NCI-H146 treated with DMSO at 0.1 percent for 48 hours (cell line): Measurements from ENCODE around the gene CSMD2.
"Not testable (repeated sequence)": the region's sequence is repeated elsewhere in the genome, so short reads cannot be mapped to it uniquely, and the experiment has no call there.

Source experiments
- DNase-seq: peaks from one replicate; lab custom pipeline; 2025; ENCODE audit not compliant: unreplicated experiment; lab: John Stamatoyannopoulos, UW

The CSMD2 gene

DNA sequence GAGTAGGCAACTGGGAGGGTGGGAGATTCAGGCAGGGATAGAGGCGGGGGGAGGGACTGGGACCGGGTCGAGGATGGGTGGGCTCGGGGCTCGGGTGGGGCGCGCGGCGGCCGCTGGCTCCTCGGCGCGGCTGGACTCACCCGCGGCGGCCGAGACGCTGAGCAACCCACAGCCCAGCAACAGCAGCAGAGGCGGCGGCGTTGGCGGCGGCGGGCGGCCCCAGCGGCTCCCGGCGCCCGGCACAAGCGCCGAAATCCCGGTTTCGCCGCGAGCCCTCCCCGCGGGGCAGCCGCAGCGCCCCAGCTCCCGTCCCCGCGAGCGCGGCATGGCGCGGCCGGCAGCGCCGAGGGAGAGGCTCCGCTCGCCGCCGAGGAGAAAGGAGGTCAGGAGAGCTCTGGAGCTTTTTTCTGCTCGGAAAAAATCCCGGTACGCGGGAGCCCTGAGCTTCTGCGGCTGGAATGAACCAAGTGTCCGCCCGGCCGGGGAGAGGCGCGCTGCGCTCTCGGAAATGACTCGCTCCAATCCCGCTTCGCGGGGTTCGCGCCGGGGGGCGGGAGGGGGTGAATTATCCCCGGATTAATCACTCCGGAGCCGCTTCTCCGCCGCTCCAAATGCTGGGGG, at the start of gene CSMD2:
Gene CSMD2, minus strand, starts transcription at position 460 of the 621 bp plus-strand sequence. Its CDS starts 133 bp downstream, at position 327.
- no peak for DNase-seq

DNA sequence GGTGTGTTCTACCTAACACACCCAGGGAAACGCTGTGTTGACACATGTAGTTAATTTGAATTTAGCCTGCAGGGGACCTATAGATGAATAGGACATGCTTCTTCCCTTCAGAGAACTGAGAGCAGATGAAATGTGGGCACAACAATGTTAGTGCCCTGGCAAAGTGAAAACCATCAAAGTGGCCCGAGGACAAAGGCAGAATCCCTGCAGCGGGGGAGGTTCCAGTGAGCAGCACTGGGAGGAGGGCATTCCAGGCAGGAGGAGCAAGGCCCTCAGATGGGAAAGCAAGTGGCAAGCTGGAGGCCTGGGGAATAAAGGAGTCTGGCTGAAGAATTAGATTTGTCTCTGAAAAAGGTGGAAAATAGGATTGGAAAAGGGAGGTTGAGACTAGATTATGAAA, 48.9 kb upstream of the CSMD2 start:
- no peak for DNase-seq

DNA sequence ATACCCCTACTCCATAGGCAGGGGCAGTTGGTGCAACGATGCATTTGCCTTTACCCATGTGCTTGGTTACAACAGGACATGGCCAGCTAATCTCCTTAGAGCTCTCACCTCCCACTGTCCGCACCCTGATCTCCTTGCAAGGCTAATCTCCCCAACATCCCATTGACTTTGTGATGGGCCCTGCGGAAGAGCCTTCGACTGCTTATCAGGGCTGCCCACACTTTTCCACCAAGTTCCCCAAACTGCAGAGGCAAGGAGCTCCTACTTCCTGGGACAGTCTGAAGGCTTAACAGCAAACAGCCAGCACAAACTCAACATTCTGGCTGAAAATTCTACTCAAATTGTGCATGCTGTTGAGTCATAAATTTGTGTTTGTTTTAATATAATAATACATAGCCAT, 47.6 kb upstream of the CSMD2 start:
- DNase-seq: no peak

DNA sequence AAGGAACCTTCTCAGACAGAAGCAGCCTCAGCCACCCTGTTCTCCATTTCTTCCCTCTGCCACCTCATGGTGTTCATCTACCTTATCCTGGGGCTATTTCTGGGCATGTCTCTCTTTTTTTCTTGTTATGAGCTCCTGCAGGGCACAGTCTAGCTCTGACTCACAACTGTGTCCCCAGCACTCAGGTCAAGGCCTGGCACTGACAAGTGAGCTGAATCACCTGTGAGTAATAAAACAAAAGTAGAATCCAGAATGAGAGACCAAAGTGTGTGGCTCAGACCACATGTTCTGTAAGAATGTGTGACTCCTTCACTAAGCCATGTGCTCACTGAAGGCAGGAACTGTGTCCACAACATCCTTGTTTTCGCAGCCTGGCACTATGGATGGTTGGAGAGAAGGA, 34.9 kb upstream of the CSMD2 start:
- no peak for DNase-seq

DNA sequence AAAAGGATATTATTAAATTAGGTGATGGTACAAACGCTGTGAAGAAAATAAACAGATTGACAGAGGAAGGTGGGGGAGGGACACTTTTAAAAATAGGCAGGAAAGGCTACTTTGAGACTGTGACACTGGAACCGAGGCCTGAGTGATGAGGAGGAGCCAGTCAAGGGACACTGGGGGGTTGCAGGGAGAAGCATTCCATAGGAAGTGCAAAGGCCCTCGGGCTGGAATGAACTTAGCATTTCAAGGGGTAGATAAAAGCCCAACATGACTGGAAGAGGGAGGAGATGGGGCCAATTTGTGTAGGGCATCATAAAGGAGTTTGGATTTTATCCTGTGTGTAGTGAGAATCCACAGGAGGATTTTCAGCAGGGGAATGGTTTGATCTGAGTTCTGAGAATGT, 27.6 kb upstream of the CSMD2 start:
- DNase-seq: no peak

DNA sequence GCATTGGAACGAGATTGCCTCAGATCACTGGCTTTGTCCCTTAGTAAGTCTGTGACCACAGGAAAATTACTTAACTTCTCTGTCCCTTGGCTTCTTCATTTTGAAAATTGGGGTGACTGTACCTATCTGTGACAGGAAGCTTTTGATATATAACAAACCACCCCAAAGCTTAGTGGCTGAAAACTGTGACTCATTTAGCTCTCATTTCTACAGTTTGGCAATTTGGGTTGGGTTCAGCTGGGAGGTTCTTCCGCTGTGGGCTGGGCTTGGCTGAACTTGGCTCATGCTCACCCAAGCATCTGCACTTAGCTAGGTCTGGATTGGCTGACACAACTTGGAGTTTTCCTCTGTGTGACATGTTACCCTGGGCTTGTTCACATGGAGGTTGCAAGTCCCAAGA, 25.7 kb upstream of the CSMD2 start:
- no peak for DNase-seq

DNA sequence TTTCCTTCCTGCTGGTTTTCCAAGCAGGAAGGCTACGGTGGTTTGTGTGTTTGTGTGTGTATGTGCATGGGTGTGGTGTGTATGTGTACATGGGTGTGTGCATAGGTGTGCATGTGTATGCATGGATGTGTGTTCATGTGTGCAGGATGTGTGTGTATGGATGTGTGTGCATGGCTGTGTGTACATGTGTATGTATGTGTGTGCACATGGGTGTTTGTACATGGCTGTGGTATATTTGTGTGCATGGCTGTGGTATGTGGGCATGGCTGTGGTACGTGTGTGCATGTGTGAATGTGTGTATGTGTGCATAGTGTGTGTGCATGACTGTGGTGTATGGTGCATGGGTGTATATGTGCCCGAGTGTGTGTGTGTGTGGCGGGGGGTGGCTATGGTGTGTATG, 24.0 kb upstream of the CSMD2 start:
- no peak for DNase-seq

DNA sequence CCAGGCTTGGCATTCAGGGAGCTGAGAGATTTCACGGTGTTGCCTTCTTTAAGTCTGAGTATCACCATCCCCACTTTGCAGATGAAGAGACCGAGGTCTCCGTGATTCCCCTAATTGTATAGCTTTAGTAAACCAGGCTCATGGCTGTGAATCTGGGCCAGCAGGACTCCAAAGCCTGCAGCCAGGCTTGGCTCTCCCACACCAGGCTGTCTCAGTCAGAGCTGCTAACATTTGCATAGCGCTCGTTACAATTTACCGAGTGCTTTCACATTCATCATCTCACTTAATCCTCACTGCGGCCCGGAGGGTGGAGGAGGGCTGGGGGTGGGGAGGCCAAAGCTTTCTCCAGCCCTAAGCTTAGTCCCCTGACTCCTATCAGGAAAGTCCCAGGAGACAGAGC, 23.4 kb upstream of the CSMD2 start:
- DNase-seq: no peak

DNA sequence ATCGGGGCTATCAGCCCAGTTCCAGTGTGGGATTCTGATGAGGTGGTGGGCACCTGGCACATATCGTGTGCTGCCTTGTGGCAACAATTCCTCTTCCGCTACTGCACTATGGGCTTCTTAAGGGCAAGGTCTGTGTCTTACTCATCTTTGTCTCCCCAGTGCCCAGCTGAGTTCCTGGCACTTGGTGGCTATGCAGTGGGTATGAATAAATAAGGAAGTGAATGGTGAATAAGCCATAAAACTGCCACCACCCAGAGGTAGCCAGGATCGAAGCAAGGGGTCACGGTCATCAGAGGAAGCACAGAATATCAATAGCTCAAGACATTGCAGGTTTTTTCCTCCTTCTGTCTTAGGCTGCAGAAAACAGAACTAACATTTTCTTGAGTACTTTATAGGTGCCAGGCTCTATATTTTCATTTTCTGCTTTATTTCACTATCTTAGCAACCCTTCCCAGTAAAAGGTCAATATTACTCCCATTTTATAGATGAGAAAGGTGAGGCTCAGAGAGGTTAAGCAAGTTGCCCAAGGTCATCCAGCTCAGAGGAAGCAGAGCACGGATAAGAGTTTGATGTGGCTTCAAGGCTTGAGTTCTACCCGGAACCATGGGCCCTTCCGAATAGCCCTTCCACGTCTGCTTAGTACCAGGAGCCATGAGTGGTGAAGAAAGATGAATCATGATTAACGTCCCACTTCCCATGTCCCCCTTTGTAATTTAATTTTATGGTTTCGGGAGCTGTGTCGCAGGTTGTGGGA, 21.9 kb upstream of the CSMD2 start:
- no peak for DNase-seq

DNA sequence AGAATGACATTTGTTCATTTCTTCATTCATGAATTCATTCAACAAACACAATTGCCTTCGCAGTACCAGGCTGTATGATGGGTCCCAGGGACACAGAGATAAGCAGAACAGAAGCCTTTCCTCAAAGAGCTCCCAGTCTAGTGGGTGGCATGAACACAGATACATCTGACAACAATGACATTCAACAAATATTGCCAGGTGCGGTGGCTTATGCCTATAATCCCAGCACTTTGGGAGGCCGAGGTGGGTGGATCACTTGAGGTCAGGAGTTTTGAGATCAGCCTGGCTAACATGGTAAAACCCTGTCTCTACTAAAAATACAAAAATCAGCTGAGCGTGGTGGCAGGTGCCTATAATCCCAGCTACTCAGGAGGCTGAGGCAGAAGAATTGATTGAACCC, 18.4 kb upstream of the CSMD2 start:
- not testable (repeated sequence) for DNase-seq

DNA sequence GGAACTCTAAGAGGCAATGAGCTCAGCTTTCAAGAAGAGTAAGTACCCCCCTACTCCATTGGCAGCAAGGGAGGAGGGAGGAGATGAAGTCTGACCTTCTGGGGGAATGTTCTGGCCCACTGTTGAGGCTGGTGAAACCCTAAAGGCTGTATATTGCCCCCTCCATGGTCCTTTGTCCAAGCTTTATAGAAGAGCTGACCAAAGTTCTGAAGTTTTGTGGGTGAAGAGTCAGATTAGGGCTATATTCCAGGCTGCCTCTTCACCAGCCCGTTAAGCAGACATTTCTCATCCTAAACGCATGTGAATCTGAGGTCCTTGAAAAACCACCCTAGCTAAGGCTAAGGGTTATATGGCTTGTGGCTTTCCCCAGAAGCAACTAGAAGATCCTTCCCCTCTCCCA, 13.0 kb upstream of the CSMD2 start:
- no peak for DNase-seq

DNA sequence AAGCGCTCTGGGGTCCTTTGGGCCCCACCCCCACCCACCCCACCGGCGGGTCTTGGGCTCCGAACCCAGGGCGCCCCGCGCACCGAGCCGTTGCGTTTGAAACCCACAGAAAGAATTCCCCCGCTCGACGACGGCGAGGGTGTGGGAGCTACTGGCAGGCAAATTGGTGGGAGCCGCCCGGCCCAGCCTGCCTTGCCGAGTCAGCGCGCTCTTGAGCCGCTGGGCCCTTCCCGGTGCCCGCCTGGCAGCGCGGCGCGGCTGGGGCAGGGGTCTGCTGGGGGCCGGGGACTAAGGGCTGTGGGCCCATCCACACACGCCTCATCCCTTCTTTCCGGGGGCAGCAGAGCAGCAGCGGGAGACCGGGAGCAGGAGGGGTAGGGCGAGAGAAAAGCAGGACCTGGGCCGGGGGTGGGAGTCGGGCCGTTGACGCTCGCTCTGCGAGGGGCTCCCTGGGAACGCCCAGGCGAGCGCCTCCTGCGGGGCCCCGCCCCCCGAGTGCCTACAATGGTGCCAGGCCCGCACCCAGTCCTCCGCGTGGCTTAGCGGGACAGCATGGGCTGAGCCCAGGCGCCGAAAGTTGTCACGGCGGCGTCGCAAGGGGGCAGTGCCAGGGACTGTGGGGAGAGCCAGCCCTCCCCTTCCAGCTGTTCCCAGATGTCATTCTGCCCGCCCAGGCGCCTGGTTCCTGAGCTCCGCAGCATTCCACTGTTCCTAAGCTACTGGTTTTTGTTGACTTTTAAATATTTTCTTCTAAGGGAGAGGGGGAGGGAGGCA, 12.0 kb upstream of the CSMD2 start, which contains the start of gene C1orf94:
Gene C1orf94, plus strand, starts transcription at position 78 of the 774 bp plus-strand sequence. CDS start 883 bp downstream, outside the sequence.
- no peak for DNase-seq

DNA sequence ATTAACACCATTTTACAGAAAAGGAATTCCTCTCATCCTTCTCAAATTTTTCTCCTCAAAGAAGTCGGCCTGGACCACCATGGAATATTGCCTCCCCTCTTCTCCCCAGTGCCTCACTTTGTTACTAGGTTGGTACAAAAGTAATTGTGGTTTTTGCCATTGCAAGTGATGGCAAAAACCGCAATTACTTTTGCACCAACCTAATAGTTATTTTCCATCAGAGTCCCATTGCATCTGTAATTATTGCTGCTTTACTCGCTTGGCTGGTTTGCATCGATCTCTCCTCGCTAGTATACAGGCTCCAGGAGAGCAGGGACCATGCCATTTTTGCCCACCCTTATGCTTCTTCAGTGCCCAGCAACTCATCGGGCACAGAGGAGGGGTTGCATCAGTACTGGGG, 10.7 kb upstream of the CSMD2 start:
- DNase-seq: no peak

DNA sequence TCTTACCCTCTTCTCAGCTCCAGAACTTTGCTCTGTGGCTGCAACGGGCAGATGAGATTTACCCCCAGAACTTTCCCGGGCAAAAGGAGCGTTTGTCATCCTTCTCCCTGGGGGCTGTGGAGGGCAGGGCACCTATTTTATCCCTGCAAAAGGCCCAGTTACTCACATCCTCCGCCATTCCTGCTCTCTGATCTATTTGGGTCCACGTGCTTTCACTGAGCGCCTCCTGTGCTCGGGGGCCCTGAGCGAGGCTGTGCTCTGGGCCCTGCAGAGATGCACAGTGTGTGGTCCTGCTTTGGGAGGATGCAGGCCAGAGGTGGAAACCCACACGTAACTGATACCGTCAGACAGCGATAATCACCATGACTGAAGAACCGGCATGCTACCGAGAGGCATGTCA, 2.4 kb upstream of the CSMD2 start:
- no peak for DNase-seq

DNA sequence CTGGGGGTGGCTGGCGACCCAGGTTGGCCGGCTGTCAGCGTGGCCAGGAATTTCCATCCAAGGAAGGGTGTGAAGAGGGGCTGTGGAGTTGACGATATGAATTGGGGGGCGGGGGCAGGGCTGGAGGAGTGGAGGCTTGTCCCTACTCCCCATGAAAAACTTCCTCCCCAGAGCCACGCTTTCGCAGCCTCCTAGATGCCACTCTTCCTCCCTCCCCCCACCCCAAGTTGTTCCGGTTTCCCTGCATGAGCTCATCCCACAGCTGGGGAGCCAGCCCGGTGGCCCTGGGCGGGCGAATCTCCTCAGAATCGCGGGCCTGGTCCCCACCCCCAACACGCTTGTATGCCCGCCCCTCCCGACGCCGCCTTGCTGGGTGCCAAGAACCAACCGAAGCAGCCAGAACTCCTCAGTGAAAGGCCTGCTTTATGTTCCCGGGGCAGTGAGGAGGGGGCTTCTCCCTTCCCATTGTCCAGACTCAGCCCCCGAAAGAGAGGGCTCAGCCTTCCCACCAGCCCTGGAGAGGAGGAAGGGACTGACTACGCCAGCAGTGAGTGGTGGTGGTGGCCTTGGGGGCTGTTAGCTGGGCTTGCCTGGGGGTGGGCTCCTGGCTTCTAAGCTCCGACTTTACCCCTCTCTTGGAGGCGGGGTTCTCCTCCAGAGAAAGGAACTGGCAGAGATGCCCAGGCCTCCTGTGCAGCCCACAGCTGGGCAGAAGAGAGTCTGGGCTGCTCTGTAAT, 1.8 kb upstream of the CSMD2 start:
- DNase-seq: no peak

DNA sequence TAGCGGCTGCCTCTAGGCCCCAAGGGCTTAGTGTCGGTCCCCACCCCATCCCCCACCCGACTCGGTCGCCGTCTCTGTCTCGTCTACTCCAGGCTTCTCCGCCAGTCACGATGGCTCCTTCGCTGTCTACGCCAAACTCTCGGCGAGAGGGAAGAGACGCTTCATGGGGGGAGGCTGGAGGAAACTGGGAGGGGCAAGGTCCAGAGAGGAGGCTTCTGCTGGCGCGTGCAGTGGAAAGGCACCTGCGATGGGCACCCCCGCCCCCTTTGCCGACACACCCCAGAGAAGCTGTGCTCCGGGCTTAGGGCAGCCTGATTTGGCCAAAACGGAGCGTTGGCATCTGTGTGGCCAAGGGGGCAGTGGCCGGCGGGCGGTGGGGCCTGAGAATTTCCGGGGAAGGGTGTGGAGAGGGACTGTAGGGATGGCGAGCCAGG, 1.2 kb upstream of the CSMD2 start:
- DNase-seq: no peak

DNA sequence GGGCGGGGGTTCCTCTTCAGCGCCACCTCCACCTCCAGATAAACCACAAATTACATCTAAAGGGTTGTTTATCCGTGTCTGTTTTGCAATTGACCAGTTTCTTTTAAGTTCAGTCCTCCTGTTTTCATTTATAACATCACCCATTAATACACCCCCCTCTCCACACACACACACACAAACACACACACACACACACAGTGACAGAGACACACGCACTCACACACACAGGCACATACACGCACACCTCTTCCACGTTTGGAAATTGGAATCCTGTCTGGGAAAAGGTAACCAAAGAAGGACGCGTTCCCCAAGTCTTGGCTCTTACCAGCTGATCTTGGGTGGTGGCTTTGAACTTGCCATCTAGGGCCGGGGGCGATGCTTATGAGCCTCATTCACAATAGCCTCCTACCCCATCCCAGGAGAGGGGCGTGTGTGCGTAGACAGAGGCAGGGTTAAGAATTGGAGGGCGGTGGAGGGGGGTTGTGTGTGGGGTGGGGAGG, 442 bp upstream of the CSMD2 start:
- no peak for DNase-seq

DNA sequence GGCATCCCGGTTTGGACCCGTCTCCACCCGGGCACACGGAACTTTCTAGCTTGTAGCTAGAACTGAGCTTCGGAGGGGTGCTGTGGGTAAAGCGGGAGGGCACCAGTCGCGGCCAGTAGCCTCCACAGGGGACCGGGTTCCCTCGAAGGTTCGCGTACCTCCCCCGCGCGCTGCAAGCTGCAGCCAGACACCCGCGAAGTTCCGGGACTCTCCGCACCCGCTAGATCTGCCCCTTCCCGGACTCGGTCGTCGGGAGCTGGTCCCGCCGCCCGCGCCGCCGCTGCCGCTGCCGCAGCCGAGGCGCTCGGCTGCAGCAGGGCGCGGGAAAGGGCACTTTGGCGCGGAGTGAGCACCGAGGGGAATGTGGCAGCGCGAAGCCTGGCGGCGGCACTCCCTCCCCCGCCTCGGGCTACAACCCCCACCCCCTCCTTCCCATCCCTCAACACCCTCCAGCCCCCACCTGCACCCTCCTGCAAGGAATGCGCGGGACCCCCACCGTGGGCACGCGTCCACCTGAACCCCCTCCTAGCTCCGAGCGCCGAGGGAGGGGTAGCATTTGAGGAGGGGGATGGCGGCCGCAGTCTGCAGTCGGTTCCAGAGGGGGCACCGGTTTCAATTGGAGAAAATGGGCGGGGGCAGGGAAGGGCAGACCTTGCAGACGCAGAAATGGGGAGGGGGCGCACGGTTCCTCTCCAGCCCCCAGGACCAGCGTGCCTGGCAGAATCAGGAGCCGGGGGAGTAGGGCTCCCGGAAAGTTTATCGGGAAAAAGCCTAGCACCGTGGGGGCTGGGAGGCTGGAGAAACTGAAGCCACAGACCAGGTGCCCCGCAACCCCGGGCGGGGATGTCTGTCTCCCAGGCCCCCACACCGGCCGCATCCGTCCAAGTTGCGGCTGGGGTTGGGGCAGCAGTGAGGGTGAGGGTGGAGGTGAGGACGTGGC, 968 bp downstream of the CSMD2 start:
- DNase-seq: no peak

DNA sequence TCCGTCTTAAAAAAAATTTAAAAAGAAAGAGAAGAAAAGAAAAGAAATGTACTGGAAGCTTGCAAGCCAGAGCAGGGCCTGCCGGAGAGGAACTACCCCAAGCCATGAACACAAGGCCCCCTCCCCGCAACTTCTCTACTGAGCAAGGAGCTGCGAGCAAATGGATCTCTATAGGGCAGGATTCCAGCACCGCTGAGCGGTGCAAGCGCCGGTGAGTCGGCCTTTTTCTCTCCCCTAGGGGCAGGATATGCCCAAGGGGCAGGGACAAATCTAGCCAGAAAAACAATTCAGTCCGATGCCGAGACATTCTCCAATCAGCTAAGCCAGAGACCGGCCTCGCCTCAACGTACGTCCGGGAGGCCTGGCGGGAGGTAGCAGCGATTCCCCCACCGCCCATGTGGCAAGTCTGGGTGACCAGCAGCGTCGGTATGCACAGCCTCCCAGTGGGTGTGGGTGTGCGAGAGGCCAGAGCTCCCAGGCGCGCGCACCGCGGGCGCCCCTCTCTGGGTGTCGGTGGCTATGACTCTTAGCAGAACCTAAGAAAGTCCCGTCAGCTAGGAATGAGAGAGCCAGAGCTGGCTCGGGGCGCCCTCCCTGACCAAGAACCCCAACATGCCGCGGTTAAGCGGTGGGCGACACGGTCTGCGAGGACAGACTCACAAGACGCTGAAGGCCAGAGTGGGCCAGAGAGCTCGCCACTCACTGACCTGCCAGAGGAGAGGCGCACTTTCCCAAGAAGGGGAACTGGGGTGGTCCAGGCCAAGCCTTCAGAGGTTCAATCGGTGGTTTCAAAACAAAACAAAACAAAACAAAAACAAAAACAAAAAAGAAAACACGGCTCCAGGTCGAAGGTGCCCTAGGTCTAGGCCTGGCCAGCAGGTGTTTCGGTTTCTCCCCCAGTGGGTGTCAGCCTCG, 1.9 kb downstream of the CSMD2 start:
- DNase-seq: no peak
